Measurements from ENCODE around the gene CST8. TPM values are rescaled to one million over a fixed set of nuclear protein-coding genes. Genes with fewer than 3 reads are reported as not detected.

The CST8 gene
- total RNA-seq, 1 experiment from 2014 or later, result not detected

- ChIA-PET POLR2A (interaction anchor here (0.8 kb wide), 1 partner anchor 11 kb away, joined by 4 read pairs; no protein-coding TSS in a partner anchor), CTCF (interaction anchor here (0.6 to 1.3 kb wide), 3 partner anchors 9 to 99 kb away, joined by 3 read pairs; no protein-coding TSS in a partner anchor)
- no peaks in the 10 kb centered on the region for H3K36me3 Mint-ChIP-seq (ENCODE audit: insufficient read depth, unreplicated experiment)
- no TSS peak for BruUV-seq (replicated peaks)
- peaks cover 14% of the 10 kb centered on the region for H3K4me1 Mint-ChIP-seq (ENCODE audit: insufficient read depth, unreplicated experiment)
- no peak overlapping the region for H3K27ac Mint-ChIP-seq (ENCODE audit: low read depth, unreplicated experiment)
- TF ChIP-seq, protein P1, sequence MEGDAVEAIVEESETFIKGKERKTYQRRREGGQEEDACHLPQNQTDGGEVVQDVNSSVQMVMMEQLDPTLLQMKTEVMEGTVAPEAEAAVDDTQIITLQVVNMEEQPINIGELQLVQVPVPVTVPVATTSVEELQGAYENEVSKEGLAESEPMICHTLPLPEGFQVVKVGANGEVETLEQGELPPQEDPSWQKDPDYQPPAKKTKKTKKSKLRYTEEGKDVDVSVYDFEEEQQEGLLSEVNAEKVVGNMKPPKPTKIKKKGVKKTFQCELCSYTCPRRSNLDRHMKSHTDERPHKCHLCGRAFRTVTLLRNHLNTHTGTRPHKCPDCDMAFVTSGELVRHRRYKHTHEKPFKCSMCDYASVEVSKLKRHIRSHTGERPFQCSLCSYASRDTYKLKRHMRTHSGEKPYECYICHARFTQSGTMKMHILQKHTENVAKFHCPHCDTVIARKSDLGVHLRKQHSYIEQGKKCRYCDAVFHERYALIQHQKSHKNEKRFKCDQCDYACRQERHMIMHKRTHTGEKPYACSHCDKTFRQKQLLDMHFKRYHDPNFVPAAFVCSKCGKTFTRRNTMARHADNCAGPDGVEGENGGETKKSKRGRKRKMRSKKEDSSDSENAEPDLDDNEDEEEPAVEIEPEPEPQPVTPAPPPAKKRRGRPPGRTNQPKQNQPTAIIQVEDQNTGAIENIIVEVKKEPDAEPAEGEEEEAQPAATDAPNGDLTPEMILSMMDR (IDR thresholded peaks at IDR 0.05; ENCODE audit: unreplicated experiment), result no peak
- DNase-seq (ENCODE audit: unreplicated experiment), result peak; percentile 80
- H3K9me3 Mint-ChIP-seq (ENCODE audit: unreplicated experiment), result peaks cover 8% of the 10 kb centered on the region
- intact Hi-C loops (cut with micrococcal nuclease), result loop anchor here (5.0 kb wide), 1 partner anchor 37 kb away; no protein-coding TSS in a partner anchor
- no peaks in the 10 kb centered on the region for H3K27me3 Mint-ChIP-seq (ENCODE audit: insufficient read depth, unreplicated experiment)
- H3K4me3 Mint-ChIP-seq (ENCODE audit: unreplicated experiment), result no peak overlapping the region
These were observed 49.7 kb downstream of the CST8 start for GRCh38 chr20:23540624-23541023.

DNA sequence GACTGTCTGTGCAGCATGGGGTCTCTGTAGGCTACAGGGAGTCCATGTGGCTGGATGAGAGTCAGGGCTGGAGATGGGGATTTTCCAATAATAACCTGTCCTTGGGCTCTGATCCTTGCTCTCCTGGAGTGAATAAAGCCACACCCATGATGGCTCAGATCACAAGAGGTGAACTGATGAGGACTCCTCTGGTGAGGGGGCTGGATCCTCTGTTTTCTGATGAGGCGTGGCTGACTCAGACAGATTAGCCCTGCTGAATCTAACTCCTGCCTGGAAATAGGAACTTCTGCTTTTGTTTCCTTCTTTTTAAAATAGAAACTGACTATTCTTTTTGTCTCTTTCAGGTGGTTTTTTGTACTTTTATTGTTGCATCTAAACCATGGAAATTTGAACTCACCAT, 50.4 kb downstream of the CST8 start:
- no TSS peak for BruUV-seq (replicated peaks)

DNA sequence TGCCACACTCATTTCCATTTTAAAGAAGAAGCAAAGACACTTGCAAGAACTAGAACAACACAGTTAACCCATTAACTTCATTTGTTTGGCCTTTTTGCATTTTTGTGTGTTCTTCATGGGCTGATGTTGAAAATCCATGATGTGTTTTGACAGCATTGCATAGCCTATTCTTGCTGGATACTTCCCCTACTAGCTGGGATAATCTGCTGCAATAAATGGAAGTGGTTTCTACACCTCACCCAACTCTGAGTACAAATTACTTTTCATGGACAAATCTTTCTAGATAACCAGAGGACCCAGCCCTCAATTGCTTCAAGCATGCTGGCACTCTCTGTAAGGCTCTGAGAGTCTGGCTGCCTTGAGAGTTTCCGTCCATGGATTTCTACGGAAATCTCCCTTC, 50.9 kb downstream of the CST8 start:
- H3K27ac Mint-ChIP-seq (ENCODE audit: low read depth, unreplicated experiment), result no peak overlapping the region
- CTCF ChIA-PET, result interaction anchor here (0.7 to 1.4 kb wide), 2 partner anchors 42 to 65 kb away, joined by 3 to 6 read pairs; no protein-coding TSS in a partner anchor
- no peak for DNase-seq (ENCODE audit: unreplicated experiment)
- H3K4me1 Mint-ChIP-seq (ENCODE audit: insufficient read depth, unreplicated experiment), result peaks cover 14% of the 10 kb centered on the region
- no TSS peak for BruUV-seq (replicated peaks)
- H3K4me3 Mint-ChIP-seq (ENCODE audit: unreplicated experiment), result no peak overlapping the region
- H3K36me3 Mint-ChIP-seq (ENCODE audit: insufficient read depth, unreplicated experiment), result no peaks in the 10 kb centered on the region
- peaks cover 8% of the 10 kb centered on the region for H3K9me3 Mint-ChIP-seq (ENCODE audit: unreplicated experiment)
- no peaks in the 10 kb centered on the region for H3K27me3 Mint-ChIP-seq (ENCODE audit: insufficient read depth, unreplicated experiment)
- TF ChIP-seq, protein P1 (IDR thresholded peaks at IDR 0.05; ENCODE audit: unreplicated experiment), result no peak
- POLR2A ChIA-PET, result no interaction called here
- intact Hi-C loops (cut with micrococcal nuclease), result loop anchor here (5.0 kb wide), 1 partner anchor 36 kb away; no protein-coding TSS in a partner anchor

More for the DNA sequence above, 50.4 kb downstream of the CST8 start:
- no peak overlapping the region for H3K27ac Mint-ChIP-seq (ENCODE audit: low read depth, unreplicated experiment)
- intact Hi-C loops (cut with micrococcal nuclease), result loop anchor here (5.0 kb wide), 1 partner anchor 36 kb away; no protein-coding TSS in a partner anchor
- no peaks in the 10 kb centered on the region for H3K36me3 Mint-ChIP-seq (ENCODE audit: insufficient read depth, unreplicated experiment)
- H3K27me3 Mint-ChIP-seq (ENCODE audit: insufficient read depth, unreplicated experiment), result no peaks in the 10 kb centered on the region
- no peak overlapping the region for H3K4me3 Mint-ChIP-seq (ENCODE audit: unreplicated experiment)
- TF ChIP-seq, protein P1 (IDR thresholded peaks at IDR 0.05; ENCODE audit: unreplicated experiment), result no peak
- ChIA-PET POLR2A (no interaction called here), CTCF (interaction anchor here (0.7 to 1.4 kb wide), 2 partner anchors 12 to 65 kb away, joined by 3 to 6 read pairs; no protein-coding TSS in a partner anchor)
- DNase-seq (ENCODE audit: unreplicated experiment), result peak; percentile 52
- H3K9me3 Mint-ChIP-seq (ENCODE audit: unreplicated experiment), result peaks cover 8% of the 10 kb centered on the region
- peaks cover 14% of the 10 kb centered on the region for H3K4me1 Mint-ChIP-seq (ENCODE audit: insufficient read depth, unreplicated experiment)

- Mint-ChIP-seq H3K36me3 (ENCODE audit: insufficient read depth, unreplicated experiment) (no peaks in the 10 kb centered on the region), H3K4me1 (ENCODE audit: insufficient read depth, unreplicated experiment) (peaks cover 14% of the 10 kb centered on the region), H3K27me3 (ENCODE audit: insufficient read depth, unreplicated experiment) (no peaks in the 10 kb centered on the region), H3K4me3 (ENCODE audit: unreplicated experiment) (no peak overlapping the region), H3K9me3 (ENCODE audit: unreplicated experiment) (peaks cover 8% of the 10 kb centered on the region), H3K27ac (ENCODE audit: low read depth, unreplicated experiment) (no peak overlapping the region)
- POLR2A ChIA-PET, result no interaction called here
- CTCF ChIA-PET, result interaction anchor here (1.4 kb wide), 1 partner anchor 64 kb away, joined by 6 read pairs; no protein-coding TSS in a partner anchor
- TF ChIP-seq, protein P1 (IDR thresholded peaks at IDR 0.05; ENCODE audit: unreplicated experiment), result no peak
- DNase-seq (ENCODE audit: unreplicated experiment), result no peak
- intact Hi-C loops (cut with micrococcal nuclease), result loop anchor here (5.0 kb wide), 1 partner anchor 34 kb away; no protein-coding TSS in a partner anchor
- no TSS peak for BruUV-seq (replicated peaks)
These were observed 51.9 kb downstream of the CST8 start for GRCh38 chr20:23542801-23543200.

All from MCF 10A (cell line).